Keratinocyte (primary cell): ENCODE measurements around the gene PTPRT. TPM values are rescaled to one million over a fixed set of nuclear protein-coding genes. Genes with fewer than 3 reads are reported as not detected.

Experiments used
- DNase-seq: peaks from one replicate; pipeline ENCODE4 v3.0.0-alpha.2; 2011; ENCODE audit warnings: low read depth, missing footprints, low spot score
- FAIRE-seq: peaks from 2 replicates; lab custom pipeline; 2011; peaks lifted over from hg19 to GRCh38; lab: Jason Lieb, UNC
- H2AFZ ChIP-seq: 2 replicates; pipeline ENCODE4 v1.6.0; 2012; ENCODE audit warnings: low read length, control low read depth, inconsistent platforms; ENCODE audit not compliant: control insufficient read depth
- H3K27ac ChIP-seq: 2 replicates; pipeline ENCODE4 v1.5.1; 2011; ENCODE audit warnings: low read length; ENCODE audit not compliant: control insufficient read depth, insufficient read depth
- H3K27me3 ChIP-seq: 3 replicates; pipeline ENCODE4 v1.6.0; 2011; ENCODE audit warnings: low read length; ENCODE audit not compliant: control insufficient read depth, insufficient read depth; ENCODE audit errors: extremely low read depth
- H3K36me3 ChIP-seq, 2 experiments: 2 replicates in 1 of 2; 3 replicates in 1 of 2; pipeline ENCODE4 v1.5.1; 2011; ENCODE audit warnings: low read length in 2 of 2, mild to moderate bottlenecking in 1 of 2; ENCODE audit not compliant: control insufficient read depth in 2 of 2, insufficient read depth in 2 of 2; ENCODE audit errors: extremely low read depth in 1 of 2
- H3K4me1 ChIP-seq: 3 replicates; pipeline ENCODE4 v1.5.1; 2011; ENCODE audit warnings: low read length; ENCODE audit not compliant: control insufficient read depth, insufficient read depth; ENCODE audit errors: extremely low read depth
- H3K4me2 ChIP-seq: 3 replicates; pipeline ENCODE4 v1.6.0; 2011; ENCODE audit warnings: low read depth, low read length; ENCODE audit not compliant: control insufficient read depth, insufficient read depth; ENCODE audit errors: extremely low read depth
- H3K4me3 ChIP-seq, 3 experiments: fragments of 200-600 bp in 1 of 3; sonication (generic) in 1 of 3; 2 replicates in 2 of 3; 3 replicates in 1 of 3; pipeline ENCODE4 v1.5.1; 2011 to 2016; ENCODE audit warnings: low read length in 3 of 3, mild to moderate bottlenecking in 3 of 3, control low read depth in 2 of 3, inconsistent platforms in 1 of 3, low read depth in 1 of 3, mixed read lengths in 1 of 3, mixed run types in 1 of 3, moderate library complexity in 1 of 3; ENCODE audit not compliant: control insufficient read depth in 2 of 3, insufficient read depth in 2 of 3; ENCODE audit errors: extremely low read depth in 1 of 3
- H3K79me2 ChIP-seq: 2 replicates; pipeline ENCODE4 v1.6.0; 2012; ENCODE audit warnings: low read length; ENCODE audit not compliant: control insufficient read depth, insufficient read depth
- H3K9ac ChIP-seq: 3 replicates; pipeline ENCODE4 v1.6.0; 2011; ENCODE audit warnings: low read length; ENCODE audit not compliant: control insufficient read depth, insufficient read depth; ENCODE audit errors: extremely low read depth
- H3K9me1 ChIP-seq: 3 replicates; pipeline ENCODE4 v1.6.0; 2011; ENCODE audit warnings: low read length; ENCODE audit not compliant: control insufficient read depth, insufficient read depth; ENCODE audit errors: extremely low read depth
- H3K9me3 ChIP-seq: 2 replicates; pipeline ENCODE4 v1.5.1; 2012; ENCODE audit warnings: low read depth, low read length; ENCODE audit not compliant: control insufficient read depth
- H4K20me1 ChIP-seq: 3 replicates; pipeline ENCODE4 v1.6.0; 2011; ENCODE audit warnings: low read length; ENCODE audit not compliant: control insufficient read depth, insufficient read depth; ENCODE audit errors: extremely low read depth
- EZH2 ChIP-seq: IDR thresholded peaks from one replicate; pipeline ENCODE4 v1.6.1; 2012; ENCODE audit warnings: inconsistent platforms, mild to moderate bottlenecking, low read length, moderate library complexity
- dilution Hi-C: fragments of 300-500 bp; cut with MboI; formaldehyde crosslinking; loops from one replicate; pipeline ENCODE4 v1.7.0; 2020; ENCODE audit warnings: low sequenced_read_pairs; ENCODE audit not compliant: extremely low pct_ligation_motif_present
- polyA plus RNA-seq, 5 experiments: library from polyadenylated mRNA; depleted of rRNA in 3 of 5; stranded (reverse) in 3 of 5; stranded (forward) in 1 of 5; unstranded in 1 of 5; fragments of >200 nt; gene quantifications; 1 replicate in 1 of 5; 2 replicates in 3 of 5; 3 replicates in 1 of 5; pipeline versions ENCODE4 v1.2.1 to v1.2.3, GENCODE V29; 2011 to 2012; ENCODE audit warnings: missing spikeins in 2 of 5, low read depth in 1 of 5, low replicate concordance in 1 of 5
- TF ChIP-seq, protein P1 (sequence below), 3 experiments: IDR thresholded peaks in 1 of 3; conservative IDR thresholded peaks in 1 of 3; optimal IDR thresholded peaks in 1 of 3; 2 replicates in 2 of 3; 3 replicates in 1 of 3; pipeline versions ENCODE3 to v1.5.1; 2011; ENCODE audit warnings: low read length in 3 of 3, mild to moderate bottlenecking in 3 of 3, moderate library complexity in 2 of 3, control low read depth in 1 of 3, inconsistent platforms in 1 of 3; ENCODE audit not compliant: insufficient read depth in 2 of 3; ENCODE audit errors: extremely low read depth in 1 of 3

The PTPRT gene
- polyA plus RNA-seq, 1 donor (not counting 4 experiments of a cell fraction or from before 2014, with no cell fraction given): not detected

DNA sequence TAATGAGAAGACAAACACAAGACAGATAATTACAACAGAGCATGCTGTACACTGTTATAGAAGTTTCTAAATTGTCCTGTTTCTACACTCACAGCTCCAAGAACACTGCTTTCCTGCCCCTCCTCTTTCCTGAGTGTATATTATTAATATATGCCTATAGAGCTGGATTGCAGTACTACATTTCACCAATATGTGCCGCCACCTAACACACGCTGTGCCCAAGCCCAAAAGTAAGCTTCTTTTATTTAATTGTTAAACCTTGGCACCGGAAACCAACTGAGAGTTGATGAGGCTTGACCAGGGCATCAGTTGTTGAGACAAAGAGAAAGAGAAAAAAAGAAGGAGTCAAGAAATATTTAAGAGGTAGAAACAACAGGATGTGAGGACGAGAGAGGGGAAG lies 16.0 kb upstream of the PTPRT start:
- no peak for FAIRE-seq
- Histone ChIP-seq H3K27me3 (no peaks in the 10 kb centered on the region), H3K4me2 (no peak overlapping the region), H3K79me2 (no peaks in the 10 kb centered on the region), H3K4me3 (no peak overlapping the region), H3K4me1 (no peaks in the 10 kb centered on the region), H3K36me3 (no peaks in the 10 kb centered on the region), H3K9ac (no peak overlapping the region), H3K9me3 (no peaks in the 10 kb centered on the region), H4K20me1 (no peaks in the 10 kb centered on the region), H3K27ac (no peak overlapping the region), H2AFZ (no peak overlapping the region), H3K9me1 (no peaks in the 10 kb centered on the region)
- no peak for DNase-seq
- dilution Hi-C loops: no loop called here
- TF ChIP-seq, protein P1, sequence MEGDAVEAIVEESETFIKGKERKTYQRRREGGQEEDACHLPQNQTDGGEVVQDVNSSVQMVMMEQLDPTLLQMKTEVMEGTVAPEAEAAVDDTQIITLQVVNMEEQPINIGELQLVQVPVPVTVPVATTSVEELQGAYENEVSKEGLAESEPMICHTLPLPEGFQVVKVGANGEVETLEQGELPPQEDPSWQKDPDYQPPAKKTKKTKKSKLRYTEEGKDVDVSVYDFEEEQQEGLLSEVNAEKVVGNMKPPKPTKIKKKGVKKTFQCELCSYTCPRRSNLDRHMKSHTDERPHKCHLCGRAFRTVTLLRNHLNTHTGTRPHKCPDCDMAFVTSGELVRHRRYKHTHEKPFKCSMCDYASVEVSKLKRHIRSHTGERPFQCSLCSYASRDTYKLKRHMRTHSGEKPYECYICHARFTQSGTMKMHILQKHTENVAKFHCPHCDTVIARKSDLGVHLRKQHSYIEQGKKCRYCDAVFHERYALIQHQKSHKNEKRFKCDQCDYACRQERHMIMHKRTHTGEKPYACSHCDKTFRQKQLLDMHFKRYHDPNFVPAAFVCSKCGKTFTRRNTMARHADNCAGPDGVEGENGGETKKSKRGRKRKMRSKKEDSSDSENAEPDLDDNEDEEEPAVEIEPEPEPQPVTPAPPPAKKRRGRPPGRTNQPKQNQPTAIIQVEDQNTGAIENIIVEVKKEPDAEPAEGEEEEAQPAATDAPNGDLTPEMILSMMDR (optimal IDR thresholded peaks at IDR 0.05 in 1 of 3, IDR thresholded peaks at IDR 0.05 in 1 of 3, conservative IDR thresholded peaks at IDR 0.05 in 1 of 3; ENCODE audit: extremely low read depth in 1 of 3, insufficient read depth in 2 of 3, low read length in 3 of 3): no peak
- TF ChIP-seq EZH2: no peak

DNA sequence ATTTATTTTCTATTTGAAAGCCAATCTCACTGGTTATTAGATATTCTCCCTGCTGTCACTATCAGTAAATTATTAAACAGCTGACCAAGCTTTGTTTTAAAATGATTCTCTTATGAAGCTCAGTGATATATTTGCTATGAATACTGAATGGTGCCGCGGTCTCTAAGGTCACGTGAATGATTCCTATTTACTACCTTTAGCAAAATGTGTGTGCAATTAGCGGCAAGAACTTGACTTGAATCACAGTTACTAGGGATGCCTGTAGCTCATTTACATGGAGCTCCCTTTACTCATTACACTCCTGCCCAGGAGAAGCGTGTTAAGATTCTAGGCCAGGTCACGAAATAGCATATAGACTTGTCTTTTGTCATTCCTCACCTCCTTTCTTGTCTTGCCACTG lies 12.4 kb upstream of the PTPRT start:
- Histone ChIP-seq H2AFZ (no peak overlapping the region), H4K20me1 (no peaks in the 10 kb centered on the region), H3K4me2 (no peak overlapping the region), H3K9me1 (no peaks in the 10 kb centered on the region), H3K4me1 (no peaks in the 10 kb centered on the region), H3K9me3 (no peaks in the 10 kb centered on the region), H3K79me2 (no peaks in the 10 kb centered on the region), H3K36me3 (no peaks in the 10 kb centered on the region), H3K4me3 (no peak overlapping the region), H3K9ac (no peak overlapping the region), H3K27me3 (no peaks in the 10 kb centered on the region), H3K27ac (no peak overlapping the region)
- TF ChIP-seq, protein P1 (optimal IDR thresholded peaks at IDR 0.05 in 1 of 3, IDR thresholded peaks at IDR 0.05 in 1 of 3, conservative IDR thresholded peaks at IDR 0.05 in 1 of 3; ENCODE audit: extremely low read depth in 1 of 3, insufficient read depth in 2 of 3, low read length in 3 of 3): no peak
- no peak for TF ChIP-seq EZH2
- dilution Hi-C loops: no loop called here
- FAIRE-seq (no peak), DNase-seq (no peak)
